ENCODE data around the gene SNAPC5.

DNA sequence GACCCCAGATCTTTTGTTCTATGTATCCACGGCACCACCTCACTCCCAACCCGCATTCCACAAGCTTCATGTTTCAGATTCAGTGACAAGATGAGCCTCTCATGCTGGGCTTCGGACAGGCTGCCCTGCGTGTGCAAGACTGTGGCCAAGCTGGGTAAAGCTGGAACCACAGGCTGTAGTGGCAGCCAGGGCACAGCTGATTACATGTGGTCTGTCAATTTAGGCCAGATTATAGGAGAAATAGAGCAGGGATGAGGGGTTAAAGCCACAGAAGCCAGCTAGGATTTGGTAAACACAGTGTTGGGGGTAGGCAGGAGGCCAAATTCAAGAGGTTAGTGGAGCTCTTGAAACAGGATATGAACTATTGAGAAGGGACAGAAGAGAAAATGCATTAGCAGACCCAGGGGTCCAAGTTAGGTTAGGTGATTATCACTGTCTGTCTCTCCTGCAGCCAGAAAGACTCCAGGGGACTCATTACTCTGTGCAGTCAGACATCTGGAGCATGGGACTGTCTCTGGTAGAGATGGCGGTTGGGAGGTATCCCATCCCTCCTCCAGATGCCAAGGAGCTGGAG is 12.9 kb downstream of the SNAPC5 start:
- TF ChIP-seq POLR2A (IDR thresholded peaks at IDR 0.05) = no peak
- TF ChIP-seq, protein P1, sequence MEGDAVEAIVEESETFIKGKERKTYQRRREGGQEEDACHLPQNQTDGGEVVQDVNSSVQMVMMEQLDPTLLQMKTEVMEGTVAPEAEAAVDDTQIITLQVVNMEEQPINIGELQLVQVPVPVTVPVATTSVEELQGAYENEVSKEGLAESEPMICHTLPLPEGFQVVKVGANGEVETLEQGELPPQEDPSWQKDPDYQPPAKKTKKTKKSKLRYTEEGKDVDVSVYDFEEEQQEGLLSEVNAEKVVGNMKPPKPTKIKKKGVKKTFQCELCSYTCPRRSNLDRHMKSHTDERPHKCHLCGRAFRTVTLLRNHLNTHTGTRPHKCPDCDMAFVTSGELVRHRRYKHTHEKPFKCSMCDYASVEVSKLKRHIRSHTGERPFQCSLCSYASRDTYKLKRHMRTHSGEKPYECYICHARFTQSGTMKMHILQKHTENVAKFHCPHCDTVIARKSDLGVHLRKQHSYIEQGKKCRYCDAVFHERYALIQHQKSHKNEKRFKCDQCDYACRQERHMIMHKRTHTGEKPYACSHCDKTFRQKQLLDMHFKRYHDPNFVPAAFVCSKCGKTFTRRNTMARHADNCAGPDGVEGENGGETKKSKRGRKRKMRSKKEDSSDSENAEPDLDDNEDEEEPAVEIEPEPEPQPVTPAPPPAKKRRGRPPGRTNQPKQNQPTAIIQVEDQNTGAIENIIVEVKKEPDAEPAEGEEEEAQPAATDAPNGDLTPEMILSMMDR (IDR thresholded peaks at IDR 0.05) = no peak
